PFSK-1 (cell line): Measurements from ENCODE around the gene FMNL2.

Experiments
- FOXP2 ChIP-seq: optimal IDR thresholded peaks from 2 replicates; pipeline ENCODE3; 2011; ENCODE audit warnings: borderline replicate concordance, control low read depth, inconsistent platforms; ENCODE audit not compliant: insufficient read depth; ENCODE audit errors: extremely low read length, extremely low read depth
- POLR2AphosphoS5 ChIP-seq: IDR thresholded peaks from 2 replicates; pipeline ENCODE4 v1.6.1; 2012; ENCODE audit warnings: low read depth, mild to moderate bottlenecking, control low read depth, low read length, moderate library complexity
- SIN3A ChIP-seq: IDR thresholded peaks from 2 replicates; pipeline ENCODE4 v1.6.1; 2012; ENCODE audit warnings: mild to moderate bottlenecking, low read length, moderate library complexity, borderline replicate concordance; ENCODE audit not compliant: insufficient read depth
- TAF1 ChIP-seq: IDR thresholded peaks from 2 replicates; pipeline ENCODE4 v1.6.1; 2012; ENCODE audit warnings: low read length, control low read depth, borderline replicate concordance; ENCODE audit not compliant: insufficient read depth
- TF ChIP-seq, protein P1 (sequence below), 2 experiments: IDR thresholded peaks; 2 replicates each; pipeline versions ENCODE4 v1.6.1 to v1.8.0; 2011 to 2012; ENCODE audit warnings: low read depth in 2 of 2, low read length in 2 of 2, control low read depth in 1 of 2, inconsistent platforms in 1 of 2, mild to moderate bottlenecking in 1 of 2, moderate library complexity in 1 of 2; ENCODE audit not compliant: insufficient read depth in 1 of 2

DNA sequence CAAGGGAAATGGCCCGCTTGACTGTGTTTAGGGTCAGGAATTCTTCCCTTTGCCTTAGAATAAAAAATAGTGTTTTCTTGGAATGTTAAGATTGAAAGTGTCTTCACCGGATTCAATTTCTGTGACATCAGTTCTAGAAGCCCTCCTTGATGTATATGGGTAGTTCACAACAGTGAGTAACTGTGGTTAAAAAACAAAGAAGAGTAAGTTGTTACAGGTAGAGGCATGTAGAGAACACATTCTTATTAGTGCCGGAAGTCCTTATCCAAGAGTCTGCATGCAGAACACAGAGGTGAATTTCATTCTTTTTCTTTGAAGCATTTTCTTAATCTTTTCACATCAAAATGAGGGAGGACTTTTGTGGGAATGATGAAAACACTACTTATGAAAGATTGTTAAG, 105.5 kb downstream of the FMNL2 start:
- no peak for TF ChIP-seq POLR2AphosphoS5
- no peak for TF ChIP-seq SIN3A
- no peak for TF ChIP-seq TAF1
- TF ChIP-seq, protein P1, sequence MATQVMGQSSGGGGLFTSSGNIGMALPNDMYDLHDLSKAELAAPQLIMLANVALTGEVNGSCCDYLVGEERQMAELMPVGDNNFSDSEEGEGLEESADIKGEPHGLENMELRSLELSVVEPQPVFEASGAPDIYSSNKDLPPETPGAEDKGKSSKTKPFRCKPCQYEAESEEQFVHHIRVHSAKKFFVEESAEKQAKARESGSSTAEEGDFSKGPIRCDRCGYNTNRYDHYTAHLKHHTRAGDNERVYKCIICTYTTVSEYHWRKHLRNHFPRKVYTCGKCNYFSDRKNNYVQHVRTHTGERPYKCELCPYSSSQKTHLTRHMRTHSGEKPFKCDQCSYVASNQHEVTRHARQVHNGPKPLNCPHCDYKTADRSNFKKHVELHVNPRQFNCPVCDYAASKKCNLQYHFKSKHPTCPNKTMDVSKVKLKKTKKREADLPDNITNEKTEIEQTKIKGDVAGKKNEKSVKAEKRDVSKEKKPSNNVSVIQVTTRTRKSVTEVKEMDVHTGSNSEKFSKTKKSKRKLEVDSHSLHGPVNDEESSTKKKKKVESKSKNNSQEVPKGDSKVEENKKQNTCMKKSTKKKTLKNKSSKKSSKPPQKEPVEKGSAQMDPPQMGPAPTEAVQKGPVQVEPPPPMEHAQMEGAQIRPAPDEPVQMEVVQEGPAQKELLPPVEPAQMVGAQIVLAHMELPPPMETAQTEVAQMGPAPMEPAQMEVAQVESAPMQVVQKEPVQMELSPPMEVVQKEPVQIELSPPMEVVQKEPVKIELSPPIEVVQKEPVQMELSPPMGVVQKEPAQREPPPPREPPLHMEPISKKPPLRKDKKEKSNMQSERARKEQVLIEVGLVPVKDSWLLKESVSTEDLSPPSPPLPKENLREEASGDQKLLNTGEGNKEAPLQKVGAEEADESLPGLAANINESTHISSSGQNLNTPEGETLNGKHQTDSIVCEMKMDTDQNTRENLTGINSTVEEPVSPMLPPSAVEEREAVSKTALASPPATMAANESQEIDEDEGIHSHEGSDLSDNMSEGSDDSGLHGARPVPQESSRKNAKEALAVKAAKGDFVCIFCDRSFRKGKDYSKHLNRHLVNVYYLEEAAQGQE (IDR thresholded peaks at IDR 0.05; ENCODE audit: insufficient read depth in 1 of 2, low read depth in 2 of 2, low read length in 2 of 2), result no peak
- TF ChIP-seq FOXP2, result no peak
